OCI-LY3 (cell line): ENCODE results near the gene FANCD2.
"Not testable (repeated sequence)": the region's sequence is repeated elsewhere in the genome, so short reads cannot be mapped to it uniquely, and the experiment has no call there.

Experiments used
- H2AFZ ChIP-seq: fragments of 200-600, 300-600 bp; shearing (Covaris generic); 2 replicates; pipeline ENCODE4 v1.6.0; 2014; ENCODE audit warnings: antibody characterized with exemption, low read depth, low read length
- H3K27ac ChIP-seq: fragments of 200-600, 300-600 bp; sonication (generic); 2 replicates; pipeline ENCODE4 v1.5.1; 2014; ENCODE audit warnings: mild to moderate bottlenecking, low read length, moderate library complexity, mixed read lengths
- H3K27me3 ChIP-seq: fragments of 200-600, 300-600 bp; sonication (generic); 2 replicates; pipeline ENCODE4 v1.6.1; 2014; ENCODE audit warnings: low read depth, low read length, mixed read lengths
- H3K36me3 ChIP-seq: fragments of 200-600, 300-600 bp; sonication (generic); replicated peaks from 2 replicates; pipeline ENCODE3; 2014; ENCODE audit warnings: low read depth, low read length, mixed read lengths
- H3K4me1 ChIP-seq: fragments of 300-600, 200-600 bp; sonication (generic); 2 replicates; pipeline ENCODE4 v1.6.1; 2014; ENCODE audit warnings: low read length, mixed read lengths
- H3K4me2 ChIP-seq: fragments of 200-600, 300-600 bp; sonication (generic); 2 replicates; pipeline ENCODE4 v1.6.1; 2014; ENCODE audit warnings: low read length, mixed read lengths
- H3K4me3 ChIP-seq: fragments of 300-600, 200-600 bp; sonication (generic); 2 replicates; pipeline ENCODE4 v1.5.1; 2014; ENCODE audit warnings: antibody characterized with exemption, mild to moderate bottlenecking, low read length, moderate library complexity
- H3K79me2 ChIP-seq: fragments of 300-600, 200-600 bp; shearing (Covaris generic); 2 replicates; pipeline ENCODE4 v1.6.1; 2014; ENCODE audit warnings: mild to moderate bottlenecking, low read length, mixed read lengths
- H3K9ac ChIP-seq: fragments of 300-600, 200-600 bp; shearing (Covaris generic); 2 replicates; pipeline ENCODE4 v1.6.0; 2014; ENCODE audit warnings: mild to moderate bottlenecking, low read length, moderate library complexity
- H3K9me3 ChIP-seq: fragments of 200-600, 300-600 bp; shearing (Covaris generic); 2 replicates; pipeline ENCODE4 v1.6.1; 2014; ENCODE audit warnings: low read length, mixed read lengths; ENCODE audit not compliant: insufficient read depth
- H4K20me1 ChIP-seq: fragments of 200-600, 300-600 bp; sonication (generic); 2 replicates; pipeline ENCODE4 v1.6.1; 2016; ENCODE audit warnings: low read length, mixed read lengths; ENCODE audit not compliant: insufficient read depth
- CTCF ChIP-seq: fragments of 200-600, 300-600 bp; sonication (generic); IDR thresholded peaks from 2 replicates; pipeline ENCODE4 v1.5.1; 2014; ENCODE audit warnings: antibody characterized with exemption, low read length, low read depth
- EZH2phosphoT487 ChIP-seq: fragments of 200-600 bp; shearing (Covaris generic); IDR thresholded peaks from 2 replicates; pipeline ENCODE4 v1.6.1; 2018; ENCODE audit warnings: antibody characterized with exemption, mixed run types, low read depth

The FANCD2 gene

GRCh38 chr3:10015461-10015904, 10.8 kb upstream of the FANCD2 start:
- Histone ChIP-seq H3K4me1 (peaks cover 2% of the 10 kb centered on the region), H3K4me2 (no peak overlapping the region), H3K36me3 (no peaks in the 10 kb centered on the region), H3K79me2 (no peaks in the 10 kb centered on the region), H3K27me3 (no peaks in the 10 kb centered on the region), H2AFZ (no peak overlapping the region), H3K9me3 (no peaks in the 10 kb centered on the region), H4K20me1 (peaks cover 5% of the 10 kb centered on the region; the same call in 1 of the 2 replicates), H3K9ac (no peak overlapping the region), H3K4me3 (no peak overlapping the region), H3K27ac (no peak overlapping the region)
- TF ChIP-seq CTCF (no peak), EZH2phosphoT487 (no peak)

DNA sequence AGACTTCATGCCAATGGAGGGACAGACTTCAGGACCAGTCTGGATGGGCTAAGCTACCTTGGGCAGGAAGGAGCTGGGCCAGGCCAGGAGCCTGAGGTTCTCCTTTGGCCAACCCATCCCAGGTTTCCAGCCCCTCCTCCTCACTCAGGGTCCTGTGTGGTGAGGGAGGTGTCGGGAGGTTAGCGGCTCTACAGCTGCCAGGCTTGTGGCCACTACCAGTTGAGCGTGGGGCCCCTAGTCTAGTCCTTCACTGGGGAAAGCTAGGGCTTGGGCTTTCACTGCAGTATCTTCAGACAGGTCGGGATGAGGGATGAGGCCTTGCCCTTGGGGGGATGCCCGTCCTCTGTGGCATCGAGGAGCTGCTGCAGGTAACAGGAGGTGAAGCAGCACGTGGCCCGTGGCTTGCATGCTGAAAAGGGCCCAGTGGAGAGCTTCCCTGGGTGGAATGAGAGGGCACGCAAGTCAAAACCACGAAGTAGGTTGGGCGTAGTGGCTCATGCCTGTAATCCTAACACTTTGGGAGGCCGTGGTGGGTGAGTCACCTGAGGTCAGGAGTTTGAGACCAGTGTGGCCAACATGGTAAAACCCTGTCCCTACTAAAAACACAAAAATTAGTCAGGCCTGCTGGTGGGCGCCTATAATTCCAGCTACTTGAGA, 8.5 kb upstream of the FANCD2 start:
- Histone ChIP-seq H4K20me1 (no peaks in the 10 kb centered on the region), H3K9me3 (no peaks in the 10 kb centered on the region), H3K4me3 (no peak overlapping the region), H2AFZ (no peak overlapping the region), H3K9ac (no peak overlapping the region), H3K79me2 (no peaks in the 10 kb centered on the region), H3K4me2 (no peak overlapping the region), H3K27ac (no peak overlapping the region), H3K36me3 (no peaks in the 10 kb centered on the region), H3K27me3 (no peaks in the 10 kb centered on the region), H3K4me1 (no peaks in the 10 kb centered on the region)
- no peak for TF ChIP-seq CTCF
- no peak for TF ChIP-seq EZH2phosphoT487

- not testable (repeated sequence) for H3K4me1 ChIP-seq, H3K36me3 ChIP-seq, H2AFZ ChIP-seq, H4K20me1 ChIP-seq, H3K9me3 ChIP-seq, H3K27ac ChIP-seq, H3K9ac ChIP-seq, H3K4me2 ChIP-seq, H3K27me3 ChIP-seq, H3K4me3 ChIP-seq, H3K79me2 ChIP-seq
Observed at GRCh38 chr3:10018806-10019205, 7.4 kb upstream of the FANCD2 start.

DNA sequence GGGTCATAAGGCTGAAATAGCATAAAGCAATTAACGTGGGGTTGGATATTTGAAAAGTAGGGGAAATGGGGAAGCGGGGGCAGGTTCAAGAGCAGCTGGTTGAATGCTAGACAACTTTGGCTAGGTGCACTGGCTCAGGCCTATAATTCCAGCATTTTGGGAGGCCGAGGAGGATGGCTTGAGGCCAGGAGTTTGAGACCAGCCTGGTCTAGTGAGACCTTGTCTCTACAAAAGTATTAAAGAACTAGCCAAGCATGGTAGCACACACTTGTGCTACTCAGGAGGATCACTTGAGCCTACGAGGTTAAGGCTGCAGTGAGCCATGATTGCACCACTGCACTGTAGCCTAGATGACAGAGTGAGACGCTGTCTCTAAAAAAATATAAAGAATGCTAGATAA, 6.9 kb upstream of the FANCD2 start:
- no peak overlapping the region for H3K27ac ChIP-seq

More for the DNA sequence above, 6.9 kb upstream of the FANCD2 start:
- H3K4me1 ChIP-seq = no peaks in the 10 kb centered on the region
- no peak overlapping the region for H3K4me3 ChIP-seq
- H3K79me2 ChIP-seq = no peaks in the 10 kb centered on the region
- no peak overlapping the region for H2AFZ ChIP-seq
- no peaks in the 10 kb centered on the region for H3K36me3 ChIP-seq
- H4K20me1 ChIP-seq = no peaks in the 10 kb centered on the region
- TF ChIP-seq CTCF = no peak
- no peak for TF ChIP-seq EZH2phosphoT487
- no peaks in the 10 kb centered on the region for H3K9me3 ChIP-seq
- H3K9ac ChIP-seq = no peak overlapping the region
- no peak overlapping the region for H3K4me2 ChIP-seq
- no peaks in the 10 kb centered on the region for H3K27me3 ChIP-seq
